ENCODE results near the gene STRN4. TPM values are rescaled to one million over a fixed set of nuclear protein-coding genes. Genes with fewer than 3 reads are reported as not detected.

STRN4 gene
- total RNA-seq, 1 donor from 2014 or later, result 116 TPM

DNA sequence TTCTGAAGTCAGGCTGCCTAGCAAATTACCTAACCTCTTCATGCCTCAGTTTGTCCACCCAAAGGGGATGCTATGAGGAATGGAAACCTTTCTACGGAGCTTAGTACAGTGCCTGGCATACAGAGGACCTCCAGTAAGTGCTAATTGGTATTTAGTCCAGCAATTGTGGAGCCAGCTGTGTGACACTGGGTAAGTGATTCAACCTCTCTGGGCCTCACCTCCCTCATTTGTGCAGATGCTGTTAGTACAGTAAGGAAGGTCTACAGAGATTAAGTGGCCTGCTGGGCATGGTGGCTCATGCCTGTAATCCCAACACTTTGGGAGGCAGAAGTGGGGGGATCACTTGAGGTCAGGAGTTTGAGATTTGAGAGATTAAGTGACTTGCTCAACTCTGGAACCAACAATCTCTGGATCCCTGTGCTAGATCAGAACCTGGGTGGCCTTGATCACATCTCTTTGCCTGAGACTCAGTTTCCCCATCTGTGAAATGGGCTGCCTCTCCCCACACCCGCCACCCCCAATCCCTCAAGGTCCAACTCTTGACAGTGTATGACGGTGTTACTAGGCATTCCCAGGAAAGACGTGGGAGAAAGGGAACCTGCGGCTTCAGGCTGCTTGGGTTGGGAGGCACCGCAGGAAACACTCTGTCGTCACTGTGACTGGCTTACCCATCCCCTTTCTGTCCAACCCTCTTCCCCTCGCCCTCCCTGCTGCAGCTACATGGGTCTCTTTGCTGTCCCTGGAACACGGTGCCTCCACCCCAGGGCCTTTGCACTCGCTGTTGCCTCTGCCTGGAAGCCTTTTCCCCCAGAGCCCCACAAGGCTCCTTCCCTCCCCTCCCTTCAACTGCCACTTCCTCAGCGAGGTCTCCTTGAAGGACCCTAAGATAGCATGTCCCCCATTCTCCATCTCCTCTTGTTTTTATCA is 47.6 kb downstream of the STRN4 start:
- H3K4me1 Mint-ChIP-seq (ENCODE audit: low read depth), result no peaks in the 10 kb centered on the region
- peaks cover 30% of the 10 kb centered on the region for H3K36me3 Mint-ChIP-seq (ENCODE audit: low read depth)
- H3K27me3 Mint-ChIP-seq (ENCODE audit: insufficient read depth), result no peaks in the 10 kb centered on the region
- intact Hi-C loops (cut with micrococcal nuclease), result no loop called here
- no peaks in the 10 kb centered on the region for H3K9me3 Mint-ChIP-seq
- no peak for DNase-seq (ENCODE audit: low spot score)
- H3K4me3 Mint-ChIP-seq, result no peak overlapping the region
- H3K27ac Mint-ChIP-seq, result no peak overlapping the region

- H3K4me1 Mint-ChIP-seq (ENCODE audit: low read depth), result peaks cover 4% of the 10 kb centered on the region
- no peaks in the 10 kb centered on the region for H3K27me3 Mint-ChIP-seq (ENCODE audit: insufficient read depth)
- no peak for DNase-seq (ENCODE audit: low spot score)
- H3K4me3 Mint-ChIP-seq, result no peak overlapping the region
- no peaks in the 10 kb centered on the region for H3K9me3 Mint-ChIP-seq
- no peak overlapping the region for H3K27ac Mint-ChIP-seq
- intact Hi-C loops (cut with micrococcal nuclease), result no loop called here
- H3K36me3 Mint-ChIP-seq (ENCODE audit: low read depth), result peaks cover 38% of the 10 kb centered on the region
Measured at GRCh38 chr19:46697204-46697960, 48.9 kb downstream of the STRN4 start.

DNA sequence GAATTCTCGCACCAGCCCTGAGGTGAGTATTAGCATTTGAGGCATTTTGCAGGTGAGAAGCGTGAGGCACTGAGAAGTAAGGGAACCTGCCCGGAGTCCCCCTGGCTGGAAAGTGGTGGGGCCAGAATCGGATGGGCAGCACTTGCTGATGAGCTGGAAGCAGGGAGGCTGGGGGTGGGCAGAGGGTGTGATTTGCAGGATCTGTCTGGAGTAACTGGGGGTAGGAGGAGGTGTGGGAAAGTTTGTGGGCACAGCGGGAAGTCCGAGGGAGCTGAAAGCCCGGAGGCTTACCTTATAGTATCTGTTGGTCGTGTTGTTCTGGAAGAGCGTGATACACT is 49.4 kb downstream of the STRN4 start:
- H3K4me1 Mint-ChIP-seq (ENCODE audit: low read depth), result peaks cover 4% of the 10 kb centered on the region
- H3K9me3 Mint-ChIP-seq, result no peaks in the 10 kb centered on the region
- H3K27me3 Mint-ChIP-seq (ENCODE audit: insufficient read depth), result no peaks in the 10 kb centered on the region
- no peak overlapping the region for H3K4me3 Mint-ChIP-seq
- DNase-seq (ENCODE audit: low spot score), result no peak
- no peak overlapping the region for H3K27ac Mint-ChIP-seq
- intact Hi-C loops (cut with micrococcal nuclease), result no loop called here
- H3K36me3 Mint-ChIP-seq (ENCODE audit: low read depth), result peaks cover 39% of the 10 kb centered on the region

- H3K9me3 Mint-ChIP-seq, result no peaks in the 10 kb centered on the region
- no peak overlapping the region for H3K27ac Mint-ChIP-seq
- H3K27me3 Mint-ChIP-seq (ENCODE audit: insufficient read depth), result no peaks in the 10 kb centered on the region
- H3K36me3 Mint-ChIP-seq (ENCODE audit: low read depth), result peaks cover 45% of the 10 kb centered on the region
- no peak overlapping the region for H3K4me3 Mint-ChIP-seq
- H3K4me1 Mint-ChIP-seq (ENCODE audit: low read depth), result peaks cover 4% of the 10 kb centered on the region
- no peak for DNase-seq (ENCODE audit: low spot score)
- intact Hi-C loops (cut with micrococcal nuclease), result no loop called here
Measured at GRCh38 chr19:46696052-46696451, 50.2 kb downstream of the STRN4 start.

DNA sequence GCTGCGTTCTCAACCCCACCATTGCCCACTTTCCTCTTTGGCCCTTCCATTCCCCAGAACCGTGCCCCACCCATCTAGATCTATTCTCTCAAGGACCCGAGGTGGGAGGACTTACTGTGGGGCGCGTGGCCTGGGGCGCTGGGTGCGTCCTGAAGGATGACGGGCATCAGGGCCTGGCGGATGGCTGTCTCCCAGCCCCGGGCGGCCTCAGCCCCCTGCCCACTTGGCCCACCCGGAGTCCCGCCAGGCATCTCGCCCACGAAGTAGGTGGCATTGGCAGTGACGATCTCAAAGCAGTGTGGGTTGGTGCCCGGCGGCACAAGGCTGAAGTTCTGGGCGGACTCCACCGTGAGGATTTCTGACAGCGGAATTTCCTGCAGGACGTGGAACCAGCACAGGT is 52.5 kb downstream of the STRN4 start:
- H3K4me1 Mint-ChIP-seq (ENCODE audit: low read depth), result peaks cover 4% of the 10 kb centered on the region
- H3K4me3 Mint-ChIP-seq, result no peak overlapping the region
- H3K27me3 Mint-ChIP-seq (ENCODE audit: insufficient read depth), result no peaks in the 10 kb centered on the region
- H3K9me3 Mint-ChIP-seq, result no peaks in the 10 kb centered on the region
- intact Hi-C loops (cut with micrococcal nuclease), result no loop called here
- peaks cover 45% of the 10 kb centered on the region for H3K36me3 Mint-ChIP-seq (ENCODE audit: low read depth)
- no peak overlapping the region for H3K27ac Mint-ChIP-seq
- DNase-seq (ENCODE audit: low spot score), result no peak

DNA sequence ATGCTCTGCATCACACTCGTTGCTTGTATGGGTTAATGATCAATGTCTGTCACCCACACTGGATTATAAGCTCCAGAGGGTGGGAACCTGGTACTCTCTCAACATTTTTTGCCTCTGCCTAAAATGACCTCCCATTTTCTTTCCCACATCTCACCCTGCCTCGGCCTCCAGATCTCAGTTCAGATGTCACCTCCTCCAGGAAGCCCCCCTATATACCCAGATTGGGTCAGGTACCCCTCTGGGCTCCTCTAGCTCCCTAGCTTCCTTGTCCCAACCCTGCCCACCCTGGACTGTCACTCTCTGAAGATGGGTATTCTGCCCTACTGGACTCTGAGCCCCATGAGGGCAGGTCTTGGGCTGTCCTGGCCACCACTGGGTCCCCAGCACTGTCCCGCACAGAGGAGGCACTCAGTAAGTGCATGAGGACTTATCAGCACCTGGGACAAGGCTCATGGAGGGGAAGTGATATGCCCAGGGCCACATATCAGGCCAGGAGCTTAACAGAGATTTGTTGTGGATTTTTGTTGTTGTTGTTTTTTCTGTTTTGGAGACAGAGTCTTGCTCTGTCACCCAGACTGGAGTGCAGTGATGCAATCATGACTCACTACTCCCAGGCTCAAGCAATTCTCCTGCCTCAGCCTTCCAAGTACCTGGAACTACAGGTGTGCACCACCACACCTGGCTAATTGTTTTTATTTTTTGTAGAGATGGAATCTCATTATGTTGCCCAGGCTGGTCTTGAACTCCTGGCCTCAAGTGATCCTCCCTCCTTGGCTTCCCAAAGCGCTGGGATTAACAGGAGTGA is 53.1 kb downstream of the STRN4 start:
- intact Hi-C loops (cut with micrococcal nuclease), result no loop called here
- Mint-ChIP-seq H3K4me1 (ENCODE audit: low read depth) (peaks cover 4% of the 10 kb centered on the region), H3K36me3 (ENCODE audit: low read depth) (peaks cover 45% of the 10 kb centered on the region), H3K27ac (no peak overlapping the region), H3K4me3 (no peak overlapping the region), H3K9me3 (no peaks in the 10 kb centered on the region), H3K27me3 (ENCODE audit: insufficient read depth) (no peaks in the 10 kb centered on the region)
- DNase-seq (ENCODE audit: low spot score), result no peak

DNA sequence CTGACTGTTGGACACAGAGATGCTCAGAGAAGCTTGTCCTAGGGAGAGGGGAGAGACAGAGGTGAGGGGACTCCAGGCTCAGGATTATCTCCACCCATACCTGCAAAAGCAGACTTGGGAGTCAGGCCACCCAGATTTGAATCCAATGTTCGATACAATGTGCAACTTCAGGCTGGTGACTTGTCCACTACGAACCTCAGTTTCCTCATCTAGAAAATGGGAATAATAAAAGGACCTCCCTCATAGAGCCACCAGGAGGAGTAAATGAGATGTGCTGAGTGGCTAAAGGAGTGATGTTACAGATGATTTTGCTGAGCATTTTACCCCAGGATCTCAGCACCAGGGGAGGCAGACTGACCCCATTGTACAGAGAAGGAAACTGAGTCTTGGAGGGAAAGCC is 54.3 kb downstream of the STRN4 start:
- no peak for DNase-seq (ENCODE audit: low spot score)
- no peaks in the 10 kb centered on the region for H3K9me3 Mint-ChIP-seq
- no peak overlapping the region for H3K27ac Mint-ChIP-seq
- H3K27me3 Mint-ChIP-seq (ENCODE audit: insufficient read depth), result no peaks in the 10 kb centered on the region
- peaks cover 46% of the 10 kb centered on the region for H3K36me3 Mint-ChIP-seq (ENCODE audit: low read depth)
- H3K4me3 Mint-ChIP-seq, result no peak overlapping the region
- peaks cover 4% of the 10 kb centered on the region for H3K4me1 Mint-ChIP-seq (ENCODE audit: low read depth)
- intact Hi-C loops (cut with micrococcal nuclease), result no loop called here

- intact Hi-C loops (cut with micrococcal nuclease), result no loop called here
- Mint-ChIP-seq H3K4me1 (ENCODE audit: low read depth) (peaks cover 4% of the 10 kb centered on the region), H3K27ac (no peak overlapping the region), H3K36me3 (ENCODE audit: low read depth) (peaks cover 41% of the 10 kb centered on the region), H3K27me3 (ENCODE audit: insufficient read depth) (no peaks in the 10 kb centered on the region), H3K4me3 (no peak overlapping the region), H3K9me3 (no peaks in the 10 kb centered on the region)
- DNase-seq (ENCODE audit: low spot score), result no peak
Measured at GRCh38 chr19:46691104-46691503, 55.1 kb downstream of the STRN4 start.

DNA sequence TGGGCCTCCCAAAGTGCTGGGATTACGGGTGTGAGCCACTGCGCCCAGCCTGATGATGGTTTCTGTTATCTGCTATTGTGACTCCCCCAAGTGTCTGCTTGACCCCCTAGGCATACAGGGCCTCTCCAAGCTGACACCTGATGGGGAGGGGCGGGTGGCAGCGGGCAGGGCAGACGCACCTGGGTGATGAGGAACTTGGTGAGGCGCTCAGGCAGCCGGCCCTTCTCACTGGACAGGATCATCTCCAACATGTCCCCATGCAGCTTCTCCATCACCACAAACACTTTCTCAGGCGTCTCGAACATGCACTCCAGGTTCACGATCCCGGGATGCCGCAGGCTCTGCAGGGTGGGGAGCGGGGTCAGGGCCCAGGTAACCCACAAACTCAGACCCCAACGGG is 56.9 kb downstream of the STRN4 start:
- no peaks in the 10 kb centered on the region for H3K27me3 Mint-ChIP-seq (ENCODE audit: insufficient read depth)
- no peak overlapping the region for H3K27ac Mint-ChIP-seq
- peaks cover 38% of the 10 kb centered on the region for H3K36me3 Mint-ChIP-seq (ENCODE audit: low read depth)
- intact Hi-C loops (cut with micrococcal nuclease), result no loop called here
- no peak overlapping the region for H3K4me3 Mint-ChIP-seq
- no peaks in the 10 kb centered on the region for H3K9me3 Mint-ChIP-seq
- H3K4me1 Mint-ChIP-seq (ENCODE audit: low read depth), result peaks cover 4% of the 10 kb centered on the region
- no peak for DNase-seq (ENCODE audit: low spot score)

DNA sequence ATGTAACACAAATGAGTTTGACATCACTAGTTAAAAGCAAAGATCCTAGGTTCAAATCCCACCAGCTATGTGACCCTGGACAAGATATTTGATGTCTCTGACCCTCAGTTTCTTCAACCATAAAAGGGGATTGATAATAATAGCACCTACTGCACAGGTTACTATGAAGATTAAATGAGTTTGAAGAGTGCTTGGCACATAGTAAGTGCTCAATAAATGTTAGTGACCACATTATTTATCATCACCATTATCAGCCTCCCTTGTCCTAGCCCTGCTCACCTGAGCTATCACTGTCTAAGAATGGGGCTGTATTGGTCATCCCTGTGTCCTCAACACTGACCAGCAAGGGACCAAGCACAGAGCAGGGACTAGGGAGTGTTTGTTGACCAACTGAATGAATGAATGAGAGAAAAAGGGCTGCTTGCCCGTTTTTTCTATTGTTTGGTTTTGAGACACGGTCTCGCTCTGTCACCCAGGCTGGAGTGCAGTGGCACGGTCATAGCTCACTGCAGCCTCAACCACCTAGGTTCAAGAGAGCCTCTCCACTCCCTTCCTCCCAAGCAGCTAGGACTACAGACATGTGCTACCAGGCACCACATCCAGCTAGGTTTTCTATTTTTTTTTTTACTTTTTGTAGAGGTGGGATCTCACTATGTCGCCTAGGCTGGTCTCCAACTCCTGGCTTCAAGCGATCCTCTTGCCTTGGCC is 58.7 kb downstream of the STRN4 start:
- Mint-ChIP-seq H3K27me3 (ENCODE audit: insufficient read depth) (no peaks in the 10 kb centered on the region), H3K4me1 (ENCODE audit: low read depth) (peaks cover 2% of the 10 kb centered on the region), H3K36me3 (ENCODE audit: low read depth) (peaks cover 35% of the 10 kb centered on the region), H3K27ac (no peak overlapping the region), H3K4me3 (no peak overlapping the region), H3K9me3 (no peaks in the 10 kb centered on the region)
- DNase-seq (ENCODE audit: low spot score), result no peak
- intact Hi-C loops (cut with micrococcal nuclease), result no loop called here

- H3K9me3 Mint-ChIP-seq, result no peaks in the 10 kb centered on the region
- no peaks in the 10 kb centered on the region for H3K4me1 Mint-ChIP-seq (ENCODE audit: low read depth)
- H3K27ac Mint-ChIP-seq, result peak overlapping the region; percentile 64
- no peaks in the 10 kb centered on the region for H3K27me3 Mint-ChIP-seq (ENCODE audit: insufficient read depth)
- H3K36me3 Mint-ChIP-seq (ENCODE audit: low read depth), result peaks cover 15% of the 10 kb centered on the region
- DNase-seq (ENCODE audit: low spot score), result no peak
- no peak overlapping the region for H3K4me3 Mint-ChIP-seq
- intact Hi-C loops (cut with micrococcal nuclease), result no loop called here
Measured at GRCh38 chr19:46685189-46685588, 61.1 kb downstream of the STRN4 start.

DNA sequence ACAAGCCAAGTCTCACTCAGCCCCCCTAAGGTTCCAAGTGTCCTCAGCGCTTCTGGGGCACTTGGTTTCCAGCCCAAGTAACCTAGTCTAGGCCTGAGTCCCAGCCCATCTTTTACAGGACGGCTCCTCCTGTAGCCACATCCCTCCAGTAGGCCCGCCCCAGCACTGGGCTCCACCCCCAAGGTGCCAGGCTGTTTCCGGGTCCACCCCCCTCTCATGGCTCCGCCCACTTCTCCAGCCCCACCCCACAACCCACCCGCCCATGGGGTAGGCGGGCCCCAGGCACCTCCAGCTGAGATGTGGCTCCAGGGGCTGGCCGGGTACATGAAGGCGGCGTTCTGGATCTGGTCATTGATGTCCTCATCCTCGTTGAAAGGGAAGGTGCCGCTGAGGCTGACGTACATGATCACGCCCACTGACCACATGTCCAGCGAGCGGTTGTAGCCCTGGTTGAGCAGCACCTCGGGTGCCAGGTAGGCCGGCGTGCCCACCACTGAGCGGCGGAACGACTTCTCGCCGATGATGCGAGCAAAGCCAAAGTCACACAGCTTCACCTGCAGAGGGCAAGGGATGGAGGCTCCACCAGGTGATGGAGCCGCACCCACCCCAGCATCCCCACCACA is 68.0 kb downstream of the STRN4 start:
- Mint-ChIP-seq H3K27me3 (ENCODE audit: insufficient read depth) (no peaks in the 10 kb centered on the region), H3K9me3 (no peaks in the 10 kb centered on the region), H3K4me1 (ENCODE audit: low read depth) (peaks cover 11% of the 10 kb centered on the region), H3K4me3 (no peak overlapping the region), H3K27ac (no peak overlapping the region), H3K36me3 (ENCODE audit: low read depth) (peaks cover 48% of the 10 kb centered on the region)
- intact Hi-C loops (cut with micrococcal nuclease), result no loop called here
- DNase-seq (ENCODE audit: low spot score), result peak; percentile 57

Measured in activated T-helper 1 cell treated with anti-CD3 and anti-CD28 coated beads, Interleukin-12 subunit alpha, Interleukin-12 subunit beta, Interleukin-2, Interleukin-4 antibody, amounts not matched to agents 30 ng/mL and 10 ng/mL and 1 ng/mL, durations not matched to agents 14 hours and 24 hours and 36 hours (primary cell).